GM21367 (cell line): ENCODE measurements around the gene PRRC2B.
"Not testable (repeated sequence)": the region's sequence is repeated elsewhere in the genome, so short reads cannot be mapped to it uniquely, and the experiment has no call there.

Experiments
- ATAC-seq: cut with Tn5 transposase; IDR thresholded peaks from one replicate; pipeline ENCODE4 v1.9.1; 2021; ENCODE audit not compliant: unreplicated experiment

Gene PRRC2B

GRCh38 chr9:131432597-131433301, 38.9 kb downstream of the PRRC2B start:
- ATAC-seq = no peak

DNA sequence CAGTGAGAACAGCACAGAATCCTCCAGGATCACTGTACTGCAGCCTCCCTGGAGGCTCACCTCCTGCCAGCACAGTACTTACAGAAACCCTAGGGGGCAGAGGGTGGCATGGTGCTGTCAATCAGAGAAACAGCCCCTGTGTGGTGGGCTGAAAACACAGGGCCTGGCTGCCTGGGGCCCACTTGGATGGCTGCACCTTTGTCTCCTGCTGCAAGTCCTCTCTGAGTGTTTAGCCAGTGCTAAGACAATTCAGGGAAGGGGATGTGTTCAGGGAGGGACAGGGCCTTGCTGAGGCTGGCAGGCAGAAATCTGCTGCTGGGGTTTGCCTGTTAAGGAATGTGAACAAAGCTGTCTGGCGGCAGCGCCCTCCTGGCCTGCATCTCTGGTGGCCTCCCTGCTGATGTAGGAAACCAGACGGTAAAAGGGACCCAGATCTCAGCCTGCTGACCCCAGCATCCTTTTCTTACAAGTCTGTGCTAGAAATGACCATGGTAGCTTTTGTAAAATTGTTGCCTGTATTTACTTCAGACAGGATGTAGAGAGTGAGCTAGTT, 39.5 kb downstream of the PRRC2B start:
- no peak for ATAC-seq

GRCh38 chr9:131434673-131435072, 40.8 kb downstream of the PRRC2B start:
- ATAC-seq = no peak

GRCh38 chr9:131436376-131436775, 42.5 kb downstream of the PRRC2B start:
- ATAC-seq = no peak

DNA sequence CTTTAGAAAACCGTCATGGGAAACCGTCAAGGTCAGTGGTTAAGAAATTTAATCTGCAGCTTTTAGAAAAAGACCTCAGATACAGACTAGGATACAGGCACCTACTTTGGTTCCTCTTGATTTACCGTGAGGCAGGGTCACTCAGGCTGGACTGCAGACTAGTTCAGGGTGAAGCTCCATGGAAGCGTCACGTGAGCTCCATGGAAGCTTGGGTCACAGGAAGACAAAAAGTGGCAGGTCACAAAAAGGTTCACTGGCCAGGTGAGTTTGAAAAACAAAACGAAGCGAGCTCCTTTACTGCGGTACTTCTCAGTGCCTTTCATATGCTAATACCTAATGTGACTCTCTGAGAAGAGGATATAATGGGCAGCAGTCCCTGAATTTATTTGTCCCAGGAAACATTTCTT, 43.0 kb downstream of the PRRC2B start:
- no peak for ATAC-seq

DNA sequence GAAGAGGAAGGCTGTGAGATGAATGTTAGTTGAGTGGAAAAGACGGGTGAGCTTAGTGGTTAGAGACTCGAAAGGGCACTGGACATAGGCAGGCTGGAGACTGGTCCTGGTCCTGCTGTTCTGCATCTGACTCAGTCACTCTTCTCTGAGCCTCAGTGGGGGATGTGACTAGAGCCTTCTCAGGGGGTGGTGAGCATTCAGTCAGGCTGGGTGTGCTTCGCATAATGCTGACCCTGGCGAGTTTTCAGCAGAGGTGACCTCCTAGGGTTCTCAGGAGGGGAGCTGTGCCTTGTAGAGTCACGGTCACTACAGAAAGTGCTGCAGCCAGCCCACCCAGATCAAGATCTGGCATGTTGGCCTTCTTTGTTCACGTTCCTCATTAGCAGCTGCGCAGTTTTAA, 44.3 kb downstream of the PRRC2B start:
- ATAC-seq = no peak

DNA sequence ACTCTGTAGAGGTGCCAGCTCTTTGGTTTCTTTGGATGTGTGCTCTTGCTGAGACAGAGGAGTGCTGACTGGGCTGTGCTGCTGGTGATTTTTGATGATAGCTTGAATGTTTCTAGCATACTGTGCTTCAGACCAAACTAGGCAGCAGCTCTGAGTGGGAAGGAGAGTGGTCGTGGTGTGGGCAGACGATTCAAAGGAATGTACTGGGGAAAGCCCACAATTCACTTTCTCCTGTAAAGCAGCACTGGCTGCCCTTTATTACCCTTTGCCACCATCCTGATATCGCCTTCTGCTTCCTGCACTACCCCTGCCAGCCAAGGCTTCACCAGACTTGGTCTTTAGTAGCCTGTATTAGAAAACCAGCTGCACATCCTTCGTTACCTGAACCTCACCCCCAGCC, 45.3 kb downstream of the PRRC2B start:
- no peak for ATAC-seq

DNA sequence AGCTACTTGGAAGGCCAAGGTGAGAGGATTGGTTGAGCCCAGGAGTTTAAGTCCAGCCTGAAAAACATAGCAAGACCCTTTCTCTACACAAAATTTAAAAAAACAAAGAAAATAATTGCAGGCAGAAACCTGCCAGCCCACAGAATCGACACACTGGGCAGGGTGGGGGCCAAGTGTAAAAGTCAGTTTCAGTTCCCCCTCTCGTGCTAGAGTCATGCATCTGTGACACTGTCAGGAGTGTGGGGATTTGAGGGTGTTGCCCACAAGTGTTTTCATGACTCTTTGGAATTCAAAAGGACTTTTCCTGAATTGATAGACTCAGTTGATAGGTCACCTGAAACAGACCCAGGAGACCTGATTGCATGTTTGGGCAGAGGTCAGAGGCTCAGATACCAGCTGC, 47.6 kb downstream of the PRRC2B start:
- no peak for ATAC-seq

GRCh38 chr9:131442351-131442750, 48.5 kb downstream of the PRRC2B start:
- ATAC-seq = no peak

DNA sequence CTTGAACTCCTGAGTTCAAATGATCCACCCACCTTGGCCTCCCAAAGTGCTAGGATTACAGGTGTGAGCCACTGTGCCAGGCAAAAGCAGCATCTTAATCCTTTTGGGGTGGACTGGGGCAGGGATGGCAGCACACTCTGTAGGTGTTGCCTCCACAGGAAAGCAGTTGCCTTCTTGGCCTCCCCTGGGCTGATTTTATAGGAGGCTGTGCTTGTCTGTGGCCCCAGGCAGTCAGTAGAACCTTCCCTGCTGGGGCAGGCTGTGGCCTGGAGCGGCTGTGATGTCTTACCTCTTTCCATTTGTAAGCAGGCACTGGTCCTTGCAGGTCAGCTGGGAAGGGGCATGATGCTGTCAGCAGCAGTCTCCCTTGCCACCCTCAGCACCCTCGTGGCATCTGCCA, 49.8 kb downstream of the PRRC2B start:
- no peak for ATAC-seq

GRCh38 chr9:131446276-131446675, 52.4 kb downstream of the PRRC2B start:
- no peak for ATAC-seq

DNA sequence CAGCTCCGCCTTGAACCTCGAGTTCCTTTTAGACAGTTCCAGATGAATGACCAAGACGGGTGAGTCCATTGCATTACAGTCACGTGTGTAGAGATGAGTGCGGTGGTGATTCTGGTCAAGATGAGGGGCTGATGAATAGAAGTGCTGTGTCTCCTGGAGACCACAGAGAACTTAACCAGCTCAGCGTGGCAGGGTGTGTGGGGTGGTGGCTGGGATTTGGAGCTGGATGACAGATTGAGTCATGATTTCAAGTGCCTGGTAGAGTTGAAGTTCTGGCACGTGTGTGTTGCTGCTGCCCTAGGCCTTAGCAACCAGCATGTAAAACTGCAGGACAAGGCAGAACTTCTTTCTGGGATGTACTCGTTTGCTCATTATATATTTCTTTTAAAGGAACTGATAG, 53.3 kb downstream of the PRRC2B start:
- ATAC-seq = no peak

DNA sequence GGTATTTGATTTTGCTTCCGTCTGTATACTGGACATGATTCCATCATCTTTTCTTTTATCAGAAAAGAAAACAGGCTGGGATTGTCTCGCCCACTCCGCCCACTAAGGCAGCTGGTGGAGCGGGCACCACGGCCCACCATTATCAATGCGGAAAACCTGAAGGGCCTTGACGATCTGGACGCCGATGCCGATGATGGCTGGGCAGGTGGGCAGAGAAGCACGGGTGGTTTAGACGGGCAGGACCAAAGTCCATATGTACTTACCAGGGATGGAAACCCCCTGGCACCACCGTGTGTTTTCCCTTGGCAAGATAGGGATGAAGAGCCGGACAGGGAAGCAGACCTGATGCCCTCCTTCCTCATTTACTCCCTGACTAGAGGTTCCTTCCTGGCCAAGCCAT, 53.7 kb downstream of the PRRC2B start:
- no peak for ATAC-seq

GRCh38 chr9:131448818-131449217, 54.9 kb downstream of the PRRC2B start:
- no peak for ATAC-seq

- ATAC-seq = no peak
Observed at GRCh38 chr9:131449276-131449675, 55.4 kb downstream of the PRRC2B start.

GRCh38 chr9:131454028-131454427, 60.1 kb downstream of the PRRC2B start:
- no peak for ATAC-seq

- ATAC-seq = not testable (repeated sequence)
Observed at GRCh38 chr9:131455655-131456054, 61.8 kb downstream of the PRRC2B start.

DNA sequence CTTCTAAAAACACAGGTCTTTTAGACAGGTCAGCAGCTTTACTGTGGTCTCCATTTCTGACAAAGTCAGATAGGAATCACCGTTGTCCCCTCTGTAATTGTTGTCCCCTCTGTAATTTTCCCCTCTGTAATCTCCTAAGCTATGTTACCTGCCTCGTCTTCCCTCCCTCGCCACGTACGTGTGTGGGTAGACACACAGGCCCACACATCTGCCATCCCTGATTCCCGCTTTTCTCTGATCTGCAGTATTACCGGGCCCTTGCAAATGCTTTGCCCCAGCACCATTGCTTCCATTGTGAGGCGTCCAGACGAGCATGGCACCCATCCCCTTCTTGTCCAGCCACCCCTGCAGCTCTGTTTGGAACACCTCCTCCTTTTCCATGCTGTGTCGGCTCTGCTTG, 63.9 kb downstream of the PRRC2B start:
- ATAC-seq = no peak

GRCh38 chr9:131459056-131459455, 65.2 kb downstream of the PRRC2B start:
- no peak for ATAC-seq

DNA sequence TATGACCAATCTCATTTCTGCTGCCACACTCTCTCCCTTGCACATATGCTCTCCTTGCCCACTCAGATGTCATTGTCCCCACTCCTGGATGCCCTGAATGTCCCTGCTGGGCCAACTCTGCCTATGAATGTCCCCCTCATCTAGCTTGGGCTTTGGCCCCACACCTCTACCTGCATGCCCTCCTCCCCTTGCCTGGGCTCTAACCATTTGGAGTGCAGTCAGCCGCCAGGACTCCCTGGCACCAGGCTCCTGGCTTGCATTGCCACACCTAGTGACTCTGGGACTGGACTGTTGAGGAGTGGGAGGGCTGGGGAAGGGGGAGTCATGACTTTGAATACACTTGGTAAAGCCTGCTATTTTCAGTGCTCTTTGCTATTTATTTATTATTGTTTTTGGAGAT, 67.3 kb downstream of the PRRC2B start:
- no peak for ATAC-seq

- no peak for ATAC-seq
Observed at GRCh38 chr9:131464354-131465000, 70.6 kb downstream of the PRRC2B start.

DNA sequence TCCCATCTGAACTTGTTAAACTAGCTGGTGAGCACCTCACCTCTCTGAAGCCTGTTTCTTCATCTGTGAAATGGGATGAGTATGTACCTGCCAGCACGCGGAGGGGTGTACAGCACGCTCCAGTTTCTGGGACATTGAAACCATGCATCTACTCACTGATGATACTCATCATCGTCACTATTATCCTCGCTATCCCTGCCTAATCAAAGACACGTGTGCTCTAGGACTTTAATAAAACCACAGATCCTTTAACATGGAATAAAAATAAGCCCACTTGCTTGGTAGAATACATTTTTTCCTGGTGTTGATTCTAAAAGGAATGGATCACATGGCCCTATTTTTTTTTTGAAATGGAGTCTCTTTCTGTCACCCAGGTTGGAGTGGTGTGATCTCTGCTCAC, 71.5 kb downstream of the PRRC2B start:
- no peak for ATAC-seq
